Measurements from ENCODE around the gene MRPL23.

GRCh38 chr11:1988174-1988573 lies 41.0 kb downstream of the MRPL23 start:
- TF ChIP-seq CTCF (conservative IDR thresholded peaks at IDR 0.05) = no peak
- no peak for TF ChIP-seq EZH2 (IDR thresholded peaks at IDR 0.05; ENCODE audit: low read depth)
